HepG2 (cell line): Measurements from ENCODE around the gene ZBTB7C. TPM values are rescaled to one million over a fixed set of nuclear protein-coding genes. Genes with fewer than 3 reads are reported as not detected.
A peak's percentile ranks its signal among the peaks of the same experiment; 100 is the strongest.

Experiments used
- ARNTL ChIP-seq: sonication (generic); formaldehyde crosslinking; IDR thresholded peaks from 2 replicates; pipeline ENCODE4 v1.4.0; 2020; ENCODE audit warnings: mild to moderate bottlenecking, missing genetic modification reagents
- CCAR2 ChIP-seq: fragments of 200-400 bp; formaldehyde crosslinking; optimal IDR thresholded peaks from 2 replicates; pipeline ENCODE3; 2018; ENCODE audit warnings: low read depth, mild to moderate bottlenecking, low read length, moderate library complexity
- FOXA1 ChIP-seq, 2 experiments: fragments of 450-650 bp in 1 of 2; sonication (generic) in 1 of 2; formaldehyde crosslinking in 1 of 2; IDR thresholded peaks; 2 replicates each; pipeline versions ENCODE4 v1.4.0 to v1.6.1; 2016 to 2020; ENCODE audit warnings: missing genetic modification reagents in 1 of 2
- FOXA3 ChIP-seq: IDR thresholded peaks from 2 replicates; pipeline ENCODE4 v1.6.1; 2016; ENCODE audit warnings: missing genetic modification reagents, missing compliant biosample characterization
- GABPB1 ChIP-seq: IDR thresholded peaks from 2 replicates; pipeline ENCODE4 v1.6.1; 2016; ENCODE audit warnings: mild to moderate bottlenecking, missing genetic modification reagents, moderate library complexity, missing compliant biosample characterization
- HDAC2 ChIP-seq: sonication (generic); formaldehyde crosslinking; IDR thresholded peaks from 2 replicates; pipeline ENCODE4 v1.4.0; 2020; ENCODE audit warnings: missing genetic modification reagents
- IRF1 ChIP-seq: sonication (generic); formaldehyde crosslinking; IDR thresholded peaks from 2 replicates; pipeline ENCODE4 v1.4.0; 2020; ENCODE audit warnings: low read depth, mild to moderate bottlenecking, missing genetic modification reagents
- NR2F6 ChIP-seq, 2 experiments: IDR thresholded peaks; 2 replicates each; pipeline ENCODE4 v1.6.1; 2016; ENCODE audit warnings: antibody characterized with exemption in 1 of 2, mild to moderate bottlenecking in 1 of 2
- POLR2AphosphoS5 ChIP-seq: IDR thresholded peaks from 2 replicates; pipeline ENCODE4 v1.6.1; 2012; ENCODE audit warnings: low read depth, low read length
- PPARG ChIP-seq: conservative IDR thresholded peaks from 2 replicates; pipeline ENCODE4 v1.6.1; 2016; ENCODE audit warnings: missing biosample characterization, missing genetic modification reagents
- RFXAP ChIP-seq: sonication (generic); formaldehyde crosslinking; IDR thresholded peaks from 2 replicates; pipeline ENCODE4 v1.4.0; 2020; ENCODE audit warnings: missing genetic modification reagents, borderline replicate concordance
- SOX6 ChIP-seq, 2 experiments: fragments of 450-650 bp in 1 of 2; sonication (generic) in 1 of 2; formaldehyde crosslinking in 1 of 2; IDR thresholded peaks; 2 replicates each; pipeline versions ENCODE4 v1.4.0 to v1.6.1; 2017 to 2020; ENCODE audit warnings: antibody characterized with exemption in 1 of 2, mild to moderate bottlenecking in 1 of 2, missing genetic modification reagents in 1 of 2
- SRY ChIP-seq: sonication (generic); formaldehyde crosslinking; IDR thresholded peaks from 2 replicates; pipeline ENCODE4 v1.8.0; 2022; ENCODE audit warnings: mild to moderate bottlenecking, missing genetic modification reagents
- TEF ChIP-seq: sonication (generic); formaldehyde crosslinking; IDR thresholded peaks from 2 replicates; pipeline ENCODE4 v1.5.0; 2020; ENCODE audit warnings: missing genetic modification reagents
- TFDP1 ChIP-seq: IDR thresholded peaks from 2 replicates; pipeline ENCODE4 v1.6.1; 2016; ENCODE audit warnings: missing compliant biosample characterization, missing genetic modification reagents, borderline replicate concordance
- ZMYM4 ChIP-seq: sonication (generic); formaldehyde crosslinking; IDR thresholded peaks from 2 replicates; pipeline ENCODE4 v1.8.1; 2023; ENCODE audit warnings: mild to moderate bottlenecking, missing genetic modification reagents
- ZNF274 ChIP-seq: sonication (generic); formaldehyde crosslinking; IDR thresholded peaks from 2 replicates; pipeline ENCODE4 v1.5.1; 2020; ENCODE audit warnings: mild to moderate bottlenecking, missing genetic modification reagents
- ZNF331 ChIP-seq: sonication (generic); formaldehyde crosslinking; IDR thresholded peaks from 2 replicates; pipeline ENCODE4 v1.4.0; 2020; ENCODE audit warnings: missing genetic modification reagents
- ZNF557 ChIP-seq: sonication (generic); formaldehyde crosslinking; IDR thresholded peaks from 2 replicates; pipeline ENCODE4 v1.4.0; 2020; ENCODE audit warnings: missing genetic modification reagents
- ZNF567 ChIP-seq: sonication (generic); formaldehyde crosslinking; IDR thresholded peaks from 2 replicates; pipeline ENCODE4 v1.8.1; 2023; ENCODE audit warnings: mild to moderate bottlenecking, missing genetic modification reagents, borderline replicate concordance
- ZNF580 ChIP-seq: IDR thresholded peaks from 2 replicates; pipeline ENCODE4 v1.6.1; 2016; ENCODE audit warnings: low read depth, borderline replicate concordance
- ZNF614 ChIP-seq: IDR thresholded peaks from 2 replicates; pipeline ENCODE4 v1.6.1; 2018; ENCODE audit warnings: missing biosample characterization, missing genetic modification reagents, inconsistent platforms, borderline replicate concordance
- ZNF619 ChIP-seq: sonication (generic); formaldehyde crosslinking; IDR thresholded peaks from 2 replicates; pipeline ENCODE4 v1.4.0; 2020; ENCODE audit warnings: mild to moderate bottlenecking, missing genetic modification reagents
- ZNF660 ChIP-seq: sonication (generic); formaldehyde crosslinking; IDR thresholded peaks from 2 replicates; pipeline ENCODE4 v1.5.1; 2020; ENCODE audit warnings: mild to moderate bottlenecking, low read depth, missing genetic modification reagents, borderline replicate concordance
- ZNF710 ChIP-seq: sonication (generic); formaldehyde crosslinking; IDR thresholded peaks from 2 replicates; pipeline ENCODE4 v1.5.0; 2020; ENCODE audit warnings: mild to moderate bottlenecking, missing genetic modification reagents, borderline replicate concordance
- ZNF747 ChIP-seq: sonication (generic); formaldehyde crosslinking; IDR thresholded peaks from 2 replicates; pipeline ENCODE4 v1.8.1; 2023; ENCODE audit warnings: missing genetic modification reagents, mild to moderate bottlenecking, borderline replicate concordance
- polyA plus RNA-seq, 8 experiments: library from polyadenylated mRNA; depleted of rRNA in 3 of 8; stranded (reverse) in 7 of 8; unstranded in 1 of 8; fragments of >200 nt; fragmentation: Illumina TruSeq in 4 of 8; extraction: Trizol in 4 of 8; gene quantifications; 2 replicates each; pipeline versions ENCODE4 v1.2.1 to v1.2.3, GENCODE V29; 2011 to 2016; ENCODE audit warnings: low read depth in 4 of 8, missing spikeins in 1 of 8, mixed read lengths in 1 of 8; ENCODE audit not compliant: insufficient read depth in 1 of 8
- total RNA-seq, 5 experiments: library from RNA; depleted of rRNA; stranded (reverse); fragments of >200 nt; fragmentation: Illumina TruSeq; extraction: Trizol; gene quantifications; 2 replicates each; pipeline ENCODE4 v1.2.3, GENCODE V29; 2016; ENCODE audit warnings: low read depth in 1 of 5

Gene ZBTB7C
- total and polyA plus RNA-seq, 2 of the 13 experiments (the other 11 are each of a cell fraction or from before 2014, with no cell fraction given) = 0.01 to 0.04 TPM

- TF ChIP-seq ZNF331 (CRISPR knock-in tag) (0 out of 2 replicates have a peak, but pooled peaks have one; percentile 32), ARNTL (peak; percentile 24; the same call in 1 of the 2 replicates), GABPB1 (peak; percentile 22; the same call in 1 of the 2 replicates), ZNF567 (CRISPR knock-in tag) (no peak), POLR2AphosphoS5 (peak; percentile 94), ZNF660 (CRISPR knock-in tag) (no peak), FOXA3 (CRISPR knock-in tag) (peak; percentile 46), NR2F6 (IDR thresholded peaks at IDR 0.05) (peak; percentile 54; the same call in 1 of the 2 replicates), NR2F6 (CRISPR knock-in tag; IDR thresholded peaks at IDR 0.05) (no peak), ZNF619 (CRISPR knock-in tag) (no peak), ZNF747 (peak; percentile 83; the same call in 1 of the 2 replicates), FOXA1 (IDR thresholded peaks at IDR 0.05) (no peak), FOXA1 (CRISPR knock-in tag; IDR thresholded peaks at IDR 0.05) (no peak; the same call in 1 of the 2 replicates), SRY (CRISPR knock-in tag) (no peak), CCAR2 (no peak), ZMYM4 (CRISPR knock-in tag) (peak; percentile 33), TEF (CRISPR knock-in tag) (no peak), IRF1 (no peak), ZNF614 (no peak), ZNF557 (no peak), RFXAP (0 out of 2 replicates have a peak, but pooled peaks have one; percentile 69), PPARG (0 out of 2 replicates have a peak, but pooled peaks have one; percentile 16), ZNF710 (CRISPR knock-in tag) (peak; percentile 36; the same call in 1 of the 2 replicates), HDAC2 (CRISPR knock-in tag) (peak; percentile 67), SOX6 (IDR thresholded peaks at IDR 0.05) (no peak), SOX6 (CRISPR knock-in tag; IDR thresholded peaks at IDR 0.05) (peak; percentile 72; the same call in 1 of the 2 replicates), TFDP1 (CRISPR knock-in tag) (0 out of 2 replicates have a peak, but pooled peaks have one; percentile 6), ZNF274 (CRISPR knock-in tag) (no peak), ZNF580 (CRISPR knock-in tag) (peak; percentile 34; the same call in 1 of the 2 replicates)
Observed at GRCh38 chr18:48452861-48453323, 43.7 kb upstream of the ZBTB7C start (continued).
